Left hindlimb (tissue), 1 donor: Measurements from ENCODE around the gene ZNF319.
"Not testable (repeated sequence)": the region's sequence is repeated elsewhere in the genome, so short reads cannot be mapped to it uniquely, and the experiment has no call there.

ENCODE experiments used
- DNase-seq: peaks from one replicate; pipeline ENCODE4 v3.0.0-alpha.2; 2018

ZNF319 gene

GRCh38 chr16:57996406-57997175 is 3.9 kb downstream of the ZNF319 start:
- no peak for DNase-seq

GRCh38 chr16:57995721-57996405 is 4.6 kb downstream of the ZNF319 start:
- no peak for DNase-seq

- DNase-seq: no peak
These were observed 5.7 kb downstream of the ZNF319 start for GRCh38 chr16:57994778-57995177.

- DNase-seq: no peak
These were observed 6.1 kb downstream of the ZNF319 start for GRCh38 chr16:57994361-57994760.

GRCh38 chr16:57993897-57994296 is 6.6 kb downstream of the ZNF319 start:
- no peak for DNase-seq

- no peak for DNase-seq
These were observed 7.0 kb downstream of the ZNF319 start for GRCh38 chr16:57993438-57993837.

- DNase-seq: no peak
These were observed 8.4 kb downstream of the ZNF319 start for GRCh38 chr16:57992084-57992483.

- DNase-seq: no peak
These were observed 8.9 kb downstream of the ZNF319 start for GRCh38 chr16:57991551-57992059.

- no peak for DNase-seq
These were observed 11.5 kb downstream of the ZNF319 start for GRCh38 chr16:57988929-57989328.

- DNase-seq: no peak
These were observed 12.9 kb downstream of the ZNF319 start for GRCh38 chr16:57987441-57988177.

- no peak for DNase-seq
These were observed 14.3 kb downstream of the ZNF319 start for GRCh38 chr16:57986196-57986595.

- DNase-seq: peak; percentile 44
These were observed 15.0 kb downstream of the ZNF319 start for GRCh38 chr16:57985204-57986181.

- DNase-seq: peak; percentile 86
These were observed 15.8 kb downstream of the ZNF319 start for GRCh38 chr16:57984443-57985203.

- no peak for DNase-seq
These were observed 18.1 kb downstream of the ZNF319 start for GRCh38 chr16:57982385-57982784.

- no peak for DNase-seq
These were observed 18.8 kb downstream of the ZNF319 start for GRCh38 chr16:57981636-57982035.

- DNase-seq: no peak
These were observed 21.4 kb downstream of the ZNF319 start for GRCh38 chr16:57979006-57979585.

GRCh38 chr16:57978070-57978465 is 22.4 kb downstream of the ZNF319 start:
- not testable (repeated sequence) for DNase-seq

- no peak for DNase-seq
These were observed 22.9 kb downstream of the ZNF319 start for GRCh38 chr16:57977418-57978069.

GRCh38 chr16:57976331-57976796 is 24.1 kb downstream of the ZNF319 start:
- no peak for DNase-seq

GRCh38 chr16:57972306-57972705 is 28.2 kb downstream of the ZNF319 start:
- DNase-seq: no peak
